Activated CD8-positive, alpha-beta T cell treated with anti-CD3 and anti-CD28 coated beads, Interleukin-2, amount 10 ng/mL, durations not matched to agents 7 days and 5 days (primary cell): ENCODE data around the gene POLA2. TPM values are rescaled to one million over a fixed set of nuclear protein-coding genes. Genes with fewer than 3 reads are reported as not detected.

Source experiments
- ATAC-seq: fragments of 150-1000 bp; cut with Tn5 transposase; one replicate; pipeline ENCODE4 v1.10.0; 2021; ENCODE audit warnings: moderate library complexity
- CTCF ChIA-PET: fragments of 350-600 bp; sonication (Branson Sonifier 250); formaldehyde crosslinking; loops from one replicate; lab custom pipeline; 2021; ENCODE audit warnings: antibody characterized with exemption; lab: Charles Lee
- POLR2A ChIA-PET: fragments of 350-600 bp; sonication (Branson Sonifier 250); formaldehyde crosslinking; loops from one replicate; lab custom pipeline; 2021; ENCODE audit warnings: antibody characterized with exemption; lab: Charles Lee
- DNase-seq: peaks from one replicate; pipeline ENCODE4 v3.0.0-alpha.2; 2020
- H3K27ac Mint-ChIP-seq: one replicate; pipeline ENCODE4 v1.8.0; 2021; ENCODE audit warnings: mild to moderate bottlenecking, mixed read lengths
- H3K27me3 Mint-ChIP-seq: one replicate; pipeline ENCODE4 v1.8.0; 2021; ENCODE audit warnings: low read depth, mixed read lengths
- H3K36me3 Mint-ChIP-seq: one replicate; pipeline ENCODE4 v1.8.0; 2021; ENCODE audit warnings: low read depth, mixed read lengths
- H3K4me1 Mint-ChIP-seq: one replicate; pipeline ENCODE4 v1.8.0; 2021; ENCODE audit warnings: low read depth, mixed read lengths
- H3K4me3 Mint-ChIP-seq: one replicate; pipeline ENCODE4 v1.8.0; 2021; ENCODE audit warnings: mild to moderate bottlenecking, mixed read lengths
- H3K9me3 Mint-ChIP-seq: one replicate; pipeline ENCODE4 v1.8.0; 2022; ENCODE audit warnings: mixed read lengths; ENCODE audit not compliant: insufficient read depth
- total RNA-seq, 2 experiments: library from RNA; stranded (reverse); gene quantifications; one replicate each; pipeline ENCODE4 v1.2.3, GENCODE V29; 2021

The POLA2 gene
- total RNA-seq, 2 experiments from 2014 or later = 63.6 to 76.1 TPM

- Mint-ChIP-seq H3K27ac (no peak overlapping the region), H3K4me3 (no peak overlapping the region), H3K4me1 (no peaks in the 10 kb centered on the region), H3K27me3 (no peaks in the 10 kb centered on the region), H3K9me3 (no peaks in the 10 kb centered on the region), H3K36me3 (peaks cover 40% of the 10 kb centered on the region)
- DNase-seq = no peak
- ChIA-PET POLR2A (no interaction called here), CTCF (interaction anchor here (2.4 kb wide), 1 partner anchor 17 kb away, joined by 9 read pairs; the partner anchor contains the start of gene CDC42EP2)
- no peak for ATAC-seq
Observed at GRCh38 chr11:65298655-65299179, 37.0 kb downstream of the POLA2 start.

GRCh38 chr11:65300621-65301275, 39.0 kb downstream of the POLA2 start:
- ChIA-PET POLR2A (no interaction called here), CTCF (no interaction called here)
- no peaks in the 10 kb centered on the region for H3K9me3 Mint-ChIP-seq
- no peaks in the 10 kb centered on the region for H3K27me3 Mint-ChIP-seq
- no peaks in the 10 kb centered on the region for H3K4me1 Mint-ChIP-seq
- peaks cover 35% of the 10 kb centered on the region for H3K36me3 Mint-ChIP-seq
- no peak overlapping the region for H3K4me3 Mint-ChIP-seq
- no peak for DNase-seq
- no peak overlapping the region for H3K27ac Mint-ChIP-seq
- no peak for ATAC-seq

GRCh38 chr11:65301491-65302329, 39.9 kb downstream of the POLA2 start:
- CTCF ChIA-PET = interaction anchor here (1.1 to 2.2 kb wide), 4 partner anchors 13 to 28 kb away, joined by 3 to 7 read pairs (median 4); no protein-coding TSS in a partner anchor
- Mint-ChIP-seq H3K27ac (no peak overlapping the region), H3K4me3 (no peak overlapping the region), H3K9me3 (no peaks in the 10 kb centered on the region), H3K4me1 (no peaks in the 10 kb centered on the region), H3K27me3 (no peaks in the 10 kb centered on the region), H3K36me3 (peaks cover 31% of the 10 kb centered on the region)
- ATAC-seq (no peak), DNase-seq (no peak)
- POLR2A ChIA-PET = interaction anchor here (1.3 kb wide), 1 partner anchor 10 kb away, joined by 7 read pairs; no protein-coding TSS in a partner anchor

GRCh38 chr11:65303555-65303954, 41.8 kb downstream of the POLA2 start:
- no peaks in the 10 kb centered on the region for H3K27me3 Mint-ChIP-seq
- no peak overlapping the region for H3K4me3 Mint-ChIP-seq
- ChIA-PET POLR2A (no interaction called here), CTCF (interaction anchor here (1.5 to 2.2 kb wide), 2 partner anchors 26 to 29 kb away, joined by 3 to 7 read pairs; no protein-coding TSS in a partner anchor)
- ATAC-seq (no peak), DNase-seq (no peak)
- no peaks in the 10 kb centered on the region for H3K9me3 Mint-ChIP-seq
- no peaks in the 10 kb centered on the region for H3K4me1 Mint-ChIP-seq
- H3K27ac Mint-ChIP-seq = no peak overlapping the region
- peaks cover 24% of the 10 kb centered on the region for H3K36me3 Mint-ChIP-seq

- CTCF ChIA-PET = interaction anchor here (2.2 kb wide), 1 partner anchor 26 kb away, joined by 7 read pairs; no protein-coding TSS in a partner anchor
- no peak overlapping the region for H3K27ac Mint-ChIP-seq
Observed at GRCh38 chr11:65304110-65304509, 42.3 kb downstream of the POLA2 start.

GRCh38 chr11:65304613-65305012, 42.9 kb downstream of the POLA2 start:
- Mint-ChIP-seq H3K36me3 (peaks cover 22% of the 10 kb centered on the region), H3K27me3 (no peaks in the 10 kb centered on the region), H3K4me3 (no peak overlapping the region), H3K27ac (no peak overlapping the region), H3K4me1 (no peaks in the 10 kb centered on the region), H3K9me3 (no peaks in the 10 kb centered on the region)
- ChIA-PET POLR2A (no interaction called here), CTCF (interaction anchor here (2.3 kb wide), 1 partner anchor 11 kb away, joined by 14 read pairs; the partner anchor contains the start of gene CDC42EP2)
- DNase-seq (no peak), ATAC-seq (no peak)

More at GRCh38 chr11:65304110-65304509, 42.3 kb downstream of the POLA2 start:
- H3K4me3 Mint-ChIP-seq = no peak overlapping the region
- POLR2A ChIA-PET = no interaction called here
- no peaks in the 10 kb centered on the region for H3K9me3 Mint-ChIP-seq
- DNase-seq (no peak), ATAC-seq (no peak)
- peaks cover 22% of the 10 kb centered on the region for H3K36me3 Mint-ChIP-seq
- no peaks in the 10 kb centered on the region for H3K4me1 Mint-ChIP-seq
- no peaks in the 10 kb centered on the region for H3K27me3 Mint-ChIP-seq

- Mint-ChIP-seq H3K27ac (no peak overlapping the region), H3K9me3 (no peaks in the 10 kb centered on the region), H3K27me3 (no peaks in the 10 kb centered on the region), H3K4me1 (no peaks in the 10 kb centered on the region), H3K36me3 (peaks cover 19% of the 10 kb centered on the region), H3K4me3 (no peak overlapping the region)
- ChIA-PET CTCF (interaction anchor here (2.3 kb wide), 1 partner anchor 10 kb away, joined by 14 read pairs; the partner anchor contains the start of gene CDC42EP2), POLR2A (no interaction called here)
- ATAC-seq = no peak
- DNase-seq = no peak
Observed at GRCh38 chr11:65305501-65306268, 43.9 kb downstream of the POLA2 start.

GRCh38 chr11:65307298-65308229, 45.8 kb downstream of the POLA2 start:
- no peaks in the 10 kb centered on the region for H3K4me1 Mint-ChIP-seq

GRCh38 chr11:65308281-65308891, 46.6 kb downstream of the POLA2 start:
- ATAC-seq (no peak), DNase-seq (no peak)
- POLR2A ChIA-PET = interaction anchor here (0.6 to 0.9 kb wide), 2 partner anchors 46 to 263 kb away, joined by 3 read pairs; no protein-coding TSS in a partner anchor
- no peak overlapping the region for H3K27ac Mint-ChIP-seq
- H3K9me3 Mint-ChIP-seq = no peaks in the 10 kb centered on the region
- H3K27me3 Mint-ChIP-seq = peaks cover under 1% of the 10 kb centered on the region
- no peaks in the 10 kb centered on the region for H3K4me1 Mint-ChIP-seq
- H3K36me3 Mint-ChIP-seq = peaks cover 12% of the 10 kb centered on the region
- CTCF ChIA-PET = interaction anchor here (1.2 kb wide), 1 partner anchor 21 kb away, joined by 4 read pairs; no protein-coding TSS in a partner anchor
- H3K4me3 Mint-ChIP-seq = no peak overlapping the region

More at GRCh38 chr11:65307298-65308229, 45.8 kb downstream of the POLA2 start:
- ATAC-seq = no peak
- peaks cover 14% of the 10 kb centered on the region for H3K36me3 Mint-ChIP-seq
- DNase-seq = no peak
- peak overlapping the region; percentile 28 for H3K27ac Mint-ChIP-seq
- no peak overlapping the region for H3K4me3 Mint-ChIP-seq
- no peaks in the 10 kb centered on the region for H3K27me3 Mint-ChIP-seq
- ChIA-PET POLR2A (no interaction called here), CTCF (interaction anchor here (1.0 kb wide), 1 partner anchor 22 kb away, joined by 3 read pairs; no protein-coding TSS in a partner anchor)
- H3K9me3 Mint-ChIP-seq = no peaks in the 10 kb centered on the region

- ATAC-seq = no peak
- Mint-ChIP-seq H3K4me3 (no peak overlapping the region), H3K4me1 (no peaks in the 10 kb centered on the region), H3K27ac (no peak overlapping the region), H3K36me3 (peaks cover 8% of the 10 kb centered on the region), H3K9me3 (no peaks in the 10 kb centered on the region), H3K27me3 (peaks cover 5% of the 10 kb centered on the region)
- ChIA-PET POLR2A (interaction anchor here (0.6 to 0.9 kb wide), 2 partner anchors 46 to 262 kb away, joined by 3 read pairs; no protein-coding TSS in a partner anchor), CTCF (interaction anchor here (1.2 kb wide), 1 partner anchor 21 kb away, joined by 4 read pairs; no protein-coding TSS in a partner anchor)
- DNase-seq = no peak
Observed at GRCh38 chr11:65309006-65309405, 47.2 kb downstream of the POLA2 start.
